ENCODE data around the gene CTAG1A. TPM values are rescaled to one million over a fixed set of nuclear protein-coding genes. Genes with fewer than 3 reads are reported as not detected.
A peak's percentile ranks its signal among the peaks of the same experiment; 100 is the strongest.

The CTAG1A gene
- total RNA-seq, 5 donors from 2014 or later (not counting 1 experiment from before 2014, with no cell fraction given), result not detected

GRCh38 chrX:154593201-154593600, 8.3 kb downstream of the CTAG1A start:
- no peaks in the 10 kb centered on the region for H3K9me3 ChIP-seq
- WGBS (ENCODE audit: insufficient coverage), result 88% methylated on average over 1 of the region's 5 CpGs
- Mint-ChIP-seq H3K4me3 (no peak overlapping the region), H3K9me3 (no peaks in the 10 kb centered on the region), H3K27ac (no peak overlapping the region), H3K4me1 (peaks cover 0 to 11% (median 0%) of the 10 kb centered on the region in 3 donors), H3K36me3 (no peaks in the 10 kb centered on the region), H3K27me3 (peaks cover 3 to 22% of the 10 kb centered on the region in 2 donors)
- ChIA-PET CTCF (no interaction called here), POLR2A (no interaction called here)
- DNase-seq (no peak), ATAC-seq (replicated peaks in 1 of 4) (no peak)
- H3K4me1 ChIP-seq (ENCODE audit: control insufficient read depth in 1 of 2, extremely low read depth in 1 of 2, insufficient read depth in 2 of 2, low read length in 2 of 2), result peaks cover 0 to 8% of the 10 kb centered on the region in 2 experiments
- peaks cover 0 to 3% of the 10 kb centered on the region in 2 experiments for H3K27me3 ChIP-seq (replicated peaks in 1 of 2; ENCODE audit: control insufficient read depth in 2 of 2, extremely low read depth in 1 of 2, insufficient read depth in 2 of 2, low read length in 1 of 2)
- no peak overlapping the region for H3K27ac ChIP-seq (ENCODE audit: low read length)
- no peak overlapping the region for H3K4me3 ChIP-seq (ENCODE audit: control insufficient read depth in 1 of 2, extremely low read depth in 1 of 2, low read length in 1 of 2)
- no peaks in the 10 kb centered on the region for H3K36me3 ChIP-seq (ENCODE audit: control insufficient read depth in 2 of 2, extremely low read depth in 1 of 2, insufficient read depth in 1 of 2, low read length in 1 of 2)

DNA sequence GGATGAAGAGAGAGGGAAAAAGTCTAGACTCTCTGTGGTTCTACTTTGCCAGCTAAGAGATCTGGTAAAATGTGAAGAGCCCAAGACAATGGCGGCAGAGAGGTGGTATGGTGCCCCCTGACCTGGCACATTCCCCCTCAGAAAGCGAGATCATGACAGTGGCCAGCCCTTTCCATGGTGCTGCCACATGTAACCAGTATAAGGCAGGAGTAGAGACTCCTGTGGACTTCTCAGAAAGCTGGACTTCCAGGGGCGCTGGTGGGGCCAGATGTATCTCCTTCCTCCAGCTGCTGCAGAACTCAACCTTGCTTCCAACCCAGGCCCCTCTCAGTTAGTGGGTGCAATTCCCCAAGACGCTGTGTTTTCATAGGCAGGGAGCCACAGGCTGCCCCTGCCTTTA, 9.6 kb downstream of the CTAG1A start:
- 80% methylated on average over 1 of the region's 4 CpGs for WGBS (ENCODE audit: insufficient coverage)

GRCh38 chrX:154595559-154596249, 10.8 kb downstream of the CTAG1A start:
- H3K4me1 ChIP-seq (ENCODE audit: control insufficient read depth in 1 of 2, extremely low read depth in 1 of 2, insufficient read depth in 2 of 2, low read length in 2 of 2), result peaks cover 0 to 8% of the 10 kb centered on the region in 2 experiments
- H3K27me3 ChIP-seq (replicated peaks in 1 of 2; ENCODE audit: control insufficient read depth in 2 of 2, extremely low read depth in 1 of 2, insufficient read depth in 2 of 2, low read length in 1 of 2), result peaks cover 0 to 5% of the 10 kb centered on the region in 2 experiments
- ChIA-PET CTCF (interaction anchor here in 1 of 2 donors (0.7 kb wide), 1 partner anchor 306 kb away, joined by 4 read pairs; no protein-coding TSS in a partner anchor), POLR2A (interaction anchor here in 1 of 2 donors (0.7 kb wide), 1 partner anchor 681 kb away, joined by 10 read pairs; no protein-coding TSS in a partner anchor)
- H3K9me3 ChIP-seq, result no peaks in the 10 kb centered on the region
- no peak overlapping the region for H3K27ac ChIP-seq (ENCODE audit: low read length)
- H3K27me3 Mint-ChIP-seq, result peaks cover 3 to 25% of the 10 kb centered on the region in 2 donors
- H3K36me3 ChIP-seq (ENCODE audit: control insufficient read depth in 2 of 2, extremely low read depth in 1 of 2, insufficient read depth in 1 of 2, low read length in 1 of 2), result no peaks in the 10 kb centered on the region
- no peak overlapping the region for H3K4me3 Mint-ChIP-seq
- H3K36me3 Mint-ChIP-seq, result no peaks in the 10 kb centered on the region
- H3K9me3 Mint-ChIP-seq, result no peaks in the 10 kb centered on the region
- DNase-seq, result no peak
- H3K4me3 ChIP-seq (ENCODE audit: control insufficient read depth in 1 of 2, extremely low read depth in 1 of 2, low read length in 1 of 2), result no peak overlapping the region
- H3K4me1 Mint-ChIP-seq, result peaks cover 0 to 11% (median 5%) of the 10 kb centered on the region in 3 donors
- ATAC-seq (replicated peaks in 1 of 4), result no peak
- no CpG with 5 or more reads among the region's 2 CpGs for WGBS (ENCODE audit: insufficient coverage)
- no peak overlapping the region for H3K27ac Mint-ChIP-seq

More for the DNA sequence above, 9.6 kb downstream of the CTAG1A start:
- peaks cover 0 to 3% of the 10 kb centered on the region in 2 experiments for H3K27me3 ChIP-seq (replicated peaks in 1 of 2; ENCODE audit: control insufficient read depth in 2 of 2, extremely low read depth in 1 of 2, insufficient read depth in 2 of 2, low read length in 1 of 2)
- Mint-ChIP-seq H3K36me3 (no peaks in the 10 kb centered on the region), H3K27ac (no peak overlapping the region), H3K4me3 (no peak overlapping the region), H3K27me3 (peaks cover 3 to 25% of the 10 kb centered on the region in 2 donors), H3K9me3 (no peaks in the 10 kb centered on the region), H3K4me1 (peaks cover 0 to 11% (median 0%) of the 10 kb centered on the region in 3 donors)
- no peaks in the 10 kb centered on the region for H3K9me3 ChIP-seq
- no peaks in the 10 kb centered on the region for H3K36me3 ChIP-seq (ENCODE audit: control insufficient read depth in 2 of 2, extremely low read depth in 1 of 2, insufficient read depth in 1 of 2, low read length in 1 of 2)
- no peak overlapping the region for H3K27ac ChIP-seq (ENCODE audit: low read length)
- ChIA-PET CTCF (no interaction called here), POLR2A (no interaction called here)
- DNase-seq (no peak), ATAC-seq (replicated peaks in 1 of 4) (no peak)
- H3K4me3 ChIP-seq (ENCODE audit: control insufficient read depth in 1 of 2, extremely low read depth in 1 of 2, low read length in 1 of 2), result no peak overlapping the region
- peaks cover 0 to 8% of the 10 kb centered on the region in 2 experiments for H3K4me1 ChIP-seq (ENCODE audit: control insufficient read depth in 1 of 2, extremely low read depth in 1 of 2, insufficient read depth in 2 of 2, low read length in 2 of 2)

DNA sequence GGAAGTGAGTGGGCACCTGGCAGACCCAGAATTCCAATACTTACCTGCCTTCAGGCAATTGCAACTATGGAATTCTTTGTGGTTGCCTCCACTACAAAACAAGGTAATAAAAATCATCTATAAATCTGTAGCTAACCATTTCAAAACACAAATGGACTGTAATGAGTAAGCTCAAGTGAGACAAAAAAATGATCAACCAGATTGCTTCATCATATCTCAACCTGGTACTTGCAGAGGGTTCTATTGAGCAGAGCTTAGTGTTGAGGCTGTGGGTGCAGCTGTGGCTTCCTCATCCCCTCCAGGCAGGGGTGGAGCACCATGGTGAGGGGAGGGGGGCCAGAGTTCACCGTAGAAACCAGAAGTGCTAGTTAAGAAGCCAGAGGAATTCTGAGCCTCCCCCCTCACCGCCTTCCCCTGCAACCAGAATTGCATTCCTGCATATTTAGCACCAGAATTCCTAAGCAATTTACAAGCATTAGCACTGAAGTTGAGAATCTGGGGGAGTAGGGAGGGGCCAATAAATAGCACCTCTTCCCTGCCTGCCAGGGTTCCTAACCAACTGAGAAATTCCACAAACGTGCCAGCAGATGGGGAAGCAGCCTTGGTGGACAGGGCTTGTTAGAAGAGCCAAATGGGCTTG, 11.5 kb downstream of the CTAG1A start:
- H3K4me1 ChIP-seq (ENCODE audit: control insufficient read depth in 1 of 2, extremely low read depth in 1 of 2, insufficient read depth in 2 of 2, low read length in 2 of 2), result peaks cover 0 to 8% of the 10 kb centered on the region in 2 experiments
- peaks cover 3 to 25% of the 10 kb centered on the region in 2 donors for H3K27me3 Mint-ChIP-seq
- ChIA-PET CTCF (interaction anchor here in 1 of 2 donors (0.6 kb wide), 1 partner anchor 225 kb away, joined by 4 read pairs; no protein-coding TSS in a partner anchor), POLR2A (interaction anchor here in 1 of 2 donors (0.7 kb wide), 1 partner anchor 682 kb away, joined by 10 read pairs; no protein-coding TSS in a partner anchor)
- H3K9me3 Mint-ChIP-seq, result no peaks in the 10 kb centered on the region
- H3K27me3 ChIP-seq (replicated peaks in 1 of 2; ENCODE audit: control insufficient read depth in 2 of 2, extremely low read depth in 1 of 2, insufficient read depth in 2 of 2, low read length in 1 of 2), result peaks cover 0 to 7% of the 10 kb centered on the region in 2 experiments
- H3K27ac ChIP-seq (ENCODE audit: low read length), result no peak overlapping the region
- peak in 8 of 35 experiments; percentile 4 to 13 (median 6) for DNase-seq
- ATAC-seq (replicated peaks in 1 of 4), result peak in 1 of 4 experiments; percentile 46
- H3K36me3 ChIP-seq (ENCODE audit: control insufficient read depth in 2 of 2, extremely low read depth in 1 of 2, insufficient read depth in 1 of 2, low read length in 1 of 2), result no peaks in the 10 kb centered on the region
- H3K9me3 ChIP-seq, result no peaks in the 10 kb centered on the region
- no peak overlapping the region for H3K4me3 Mint-ChIP-seq
- no peaks in the 10 kb centered on the region for H3K36me3 Mint-ChIP-seq
- peaks cover 0 to 11% (median 5%) of the 10 kb centered on the region in 3 donors for H3K4me1 Mint-ChIP-seq
- H3K4me3 ChIP-seq (ENCODE audit: control insufficient read depth in 1 of 2, extremely low read depth in 1 of 2, low read length in 1 of 2), result no peak overlapping the region
- H3K27ac Mint-ChIP-seq, result no peak overlapping the region
- no CpG with 5 or more reads among the region's 3 CpGs for WGBS (ENCODE audit: insufficient coverage)

- Mint-ChIP-seq H3K4me3 (no peak overlapping the region), H3K36me3 (no peaks in the 10 kb centered on the region), H3K27ac (no peak overlapping the region), H3K27me3 (peaks cover 3 to 20% of the 10 kb centered on the region in 2 donors), H3K9me3 (no peaks in the 10 kb centered on the region), H3K4me1 (peaks cover 0 to 11% (median 5%) of the 10 kb centered on the region in 3 donors)
- Histone ChIP-seq H3K36me3 (ENCODE audit: control insufficient read depth in 2 of 2, extremely low read depth in 1 of 2, insufficient read depth in 1 of 2, low read length in 1 of 2) (no peaks in the 10 kb centered on the region), H3K27me3 (replicated peaks in 1 of 2; ENCODE audit: control insufficient read depth in 2 of 2, extremely low read depth in 1 of 2, insufficient read depth in 2 of 2, low read length in 1 of 2) (peaks cover 0 to 8% of the 10 kb centered on the region in 2 experiments), H3K4me3 (ENCODE audit: control insufficient read depth in 1 of 2, extremely low read depth in 1 of 2, low read length in 1 of 2) (no peak overlapping the region), H3K4me1 (ENCODE audit: control insufficient read depth in 1 of 2, extremely low read depth in 1 of 2, insufficient read depth in 2 of 2, low read length in 2 of 2) (peaks cover 0 to 8% of the 10 kb centered on the region in 2 experiments), H3K9me3 (no peaks in the 10 kb centered on the region), H3K27ac (ENCODE audit: low read length) (no peak overlapping the region)
- no CpG with 5 or more reads among the region's 12 CpGs for WGBS (ENCODE audit: insufficient coverage)
- no peak for ATAC-seq (replicated peaks in 1 of 4)
- CTCF ChIA-PET, result no interaction called here
- POLR2A ChIA-PET, result no interaction called here
- DNase-seq, result no peak
These were observed 12.3 kb downstream of the CTAG1A start for GRCh38 chrX:154597221-154597620.

DNA sequence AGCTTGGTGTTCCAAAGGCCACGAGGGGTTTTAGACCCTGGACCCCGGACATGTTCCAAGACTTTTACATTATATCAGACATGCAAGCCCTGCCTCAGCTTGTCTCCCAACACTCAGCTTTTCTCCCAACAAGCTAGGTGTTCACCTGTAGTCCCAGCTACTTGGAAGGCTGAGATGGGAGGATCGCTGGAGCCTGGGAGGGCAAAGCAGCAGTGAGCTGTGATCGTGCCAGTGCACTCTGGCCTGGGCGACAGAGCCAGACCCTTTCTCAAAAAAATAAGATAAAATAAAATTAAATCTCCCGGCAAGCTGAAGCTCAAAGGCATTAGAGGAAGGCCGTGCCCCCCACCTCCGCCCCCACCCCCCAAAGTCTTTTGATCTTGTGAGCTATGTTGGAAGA, 13.7 kb downstream of the CTAG1A start:
- Histone ChIP-seq H3K4me3 (ENCODE audit: control insufficient read depth in 1 of 2, extremely low read depth in 1 of 2, low read length in 1 of 2) (no peak overlapping the region), H3K27ac (ENCODE audit: low read length) (no peak overlapping the region), H3K27me3 (replicated peaks in 1 of 2; ENCODE audit: control insufficient read depth in 2 of 2, extremely low read depth in 1 of 2, insufficient read depth in 2 of 2, low read length in 1 of 2) (peaks cover 0 to 10% of the 10 kb centered on the region in 2 experiments), H3K4me1 (ENCODE audit: control insufficient read depth in 1 of 2, extremely low read depth in 1 of 2, insufficient read depth in 2 of 2, low read length in 2 of 2) (peaks cover 0 to 8% of the 10 kb centered on the region in 2 experiments), H3K9me3 (no peaks in the 10 kb centered on the region), H3K36me3 (ENCODE audit: control insufficient read depth in 2 of 2, extremely low read depth in 1 of 2, insufficient read depth in 1 of 2, low read length in 1 of 2) (no peaks in the 10 kb centered on the region)
- Mint-ChIP-seq H3K9me3 (no peaks in the 10 kb centered on the region), H3K4me3 (no peak overlapping the region), H3K27me3 (peaks cover 3 to 16% of the 10 kb centered on the region in 2 donors), H3K27ac (no peak overlapping the region), H3K4me1 (peaks cover 0 to 11% (median 5%) of the 10 kb centered on the region in 3 donors), H3K36me3 (no peaks in the 10 kb centered on the region)
- DNase-seq (no peak), ATAC-seq (replicated peaks in 1 of 4) (no peak)
- CTCF ChIA-PET, result interaction anchor here (0.5 to 0.6 kb wide), 2 partner anchors 11 to 1779 kb away, joined by 3 to 4 read pairs; no protein-coding TSS in a partner anchor
- POLR2A ChIA-PET, result no interaction called here
- no CpG with 5 or more reads among the region's 8 CpGs for WGBS (ENCODE audit: insufficient coverage)
